ENCODE results near the gene CST9. TPM values are rescaled to one million over a fixed set of nuclear protein-coding genes. Genes with fewer than 3 reads are reported as not detected.

CST9 gene
- total and polyA plus RNA-seq, 2 of the 13 experiments (the other 11 are each of a cell fraction or from before 2014, with no cell fraction given) = 0.07 TPM; not detected in 1

DNA sequence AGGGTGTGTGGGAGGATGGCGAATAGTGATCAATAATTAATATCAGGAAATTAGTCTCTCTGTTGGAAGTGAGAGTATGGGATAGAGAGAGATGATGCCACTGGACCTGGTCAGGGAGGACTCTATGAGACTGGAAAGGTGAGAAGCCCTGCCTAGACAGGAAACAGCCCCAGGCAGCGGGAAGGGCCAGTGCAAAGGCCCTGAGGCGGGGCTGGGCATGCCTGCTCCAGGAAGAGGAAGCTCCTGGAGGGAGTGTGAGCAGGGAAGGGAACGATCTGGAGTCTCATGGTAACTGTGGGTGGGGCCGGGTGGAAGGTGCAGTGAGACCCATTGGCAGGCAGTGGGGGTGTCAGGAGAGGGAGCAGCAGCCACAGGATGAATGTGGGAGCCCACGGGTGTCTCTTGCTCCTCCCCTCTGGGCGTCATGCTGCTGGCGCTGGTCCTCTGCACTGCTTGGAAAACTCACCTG lies 33.8 kb upstream of the CST9 start:
- no peaks in the 10 kb centered on the region; a peak in 1 of 5 replicates for H3K27me3 ChIP-seq (ENCODE audit: control insufficient read depth in 1 of 2, insufficient read depth in 2 of 2, low read length in 2 of 2)
- no TSS peak for BruUV-seq (replicated peaks)
- H3K4me1 ChIP-seq (ENCODE audit: insufficient read depth, low read length) = peaks cover 74% of the 10 kb centered on the region
- peak overlapping the region; percentile 24 to 66 (median 27); a peak in 4 of 6 replicates for H3K4me3 ChIP-seq (replicated peaks in 1 of 3; ENCODE audit: insufficient read depth in 1 of 3, low read depth in 2 of 3, low read length in 3 of 3)
- POLR2A ChIA-PET = interaction anchor here (0.5 to 18.0 kb wide), 14 partner anchors 10 to 289 kb away, joined by 3 to 543 read pairs (median 6); partner anchors contain the start of genes NAPB and NXT1
- ATAC-seq = no peak
- intact Hi-C loops (cut with micrococcal nuclease; ENCODE audit: unreplicated experiment) = no loop called here
- peaks cover 7 to 9% of the 10 kb centered on the region in 2 experiments for H3K36me3 ChIP-seq (replicated peaks in 1 of 2; ENCODE audit: control insufficient read depth in 1 of 2, insufficient read depth in 2 of 2, low read length in 2 of 2)
- H4K20me1 ChIP-seq (ENCODE audit: insufficient read depth, low read length) = peaks cover 15% of the 10 kb centered on the region; the same call in 1 of the 2 replicates
- no peak for FAIRE-seq
- H2AFZ ChIP-seq (ENCODE audit: low read length) = no peak overlapping the region
- peak overlapping the region; percentile 87 for H3K4me2 ChIP-seq (ENCODE audit: low read depth, low read length)
- peaks cover 29% of the 10 kb centered on the region for H3K79me2 ChIP-seq (ENCODE audit: insufficient read depth, low read length)
- WGBS (ENCODE audit: low lambda C conversion rate) = 39% methylated on average over 7 of the region's 8 CpGs
- no peak for DNase-seq (ENCODE audit: low spot score)
- in situ Hi-C loops (cut with HindIII; ENCODE audit: extremely low pct_ligation_motif_present, low pct_unique_long_range_greater_than_20kb) = loop anchor here (10.0 kb wide), 1 partner anchor 1065 kb away; no protein-coding TSS in a partner anchor
- H3K9ac ChIP-seq (ENCODE audit: insufficient read depth, low read depth, low read length) = peak overlapping the region; percentile 50
- H3K9me3 ChIP-seq (ENCODE audit: low read length) = no peaks in the 10 kb centered on the region
- H3K27ac ChIP-seq (ENCODE audit: extremely low read length, insufficient read depth, low read length) = peak overlapping the region; percentile 48
- CTCF ChIA-PET (ENCODE audit: low intra/inter-chr PET ratio, low total read pairs) = interaction anchor here (1.3 kb wide), 1 partner anchor 33 kb away, joined by 4 read pairs; no protein-coding TSS in a partner anchor
- TF ChIP-seq ZMAT3 (CRISPR knock-in tag; conservative IDR thresholded peaks at IDR 0.05) = peak; percentile 52; the same call in 1 of the 2 replicates
- TF ChIP-seq DMAP1 (CRISPR knock-in tag; IDR thresholded peaks at IDR 0.05) = no peak
- TF ChIP-seq, protein P1, sequence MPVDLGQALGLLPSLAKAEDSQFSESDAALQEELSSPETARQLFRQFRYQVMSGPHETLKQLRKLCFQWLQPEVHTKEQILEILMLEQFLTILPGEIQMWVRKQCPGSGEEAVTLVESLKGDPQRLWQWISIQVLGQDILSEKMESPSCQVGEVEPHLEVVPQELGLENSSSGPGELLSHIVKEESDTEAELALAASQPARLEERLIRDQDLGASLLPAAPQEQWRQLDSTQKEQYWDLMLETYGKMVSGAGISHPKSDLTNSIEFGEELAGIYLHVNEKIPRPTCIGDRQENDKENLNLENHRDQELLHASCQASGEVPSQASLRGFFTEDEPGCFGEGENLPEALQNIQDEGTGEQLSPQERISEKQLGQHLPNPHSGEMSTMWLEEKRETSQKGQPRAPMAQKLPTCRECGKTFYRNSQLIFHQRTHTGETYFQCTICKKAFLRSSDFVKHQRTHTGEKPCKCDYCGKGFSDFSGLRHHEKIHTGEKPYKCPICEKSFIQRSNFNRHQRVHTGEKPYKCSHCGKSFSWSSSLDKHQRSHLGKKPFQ (CRISPR knock-in tag; IDR thresholded peaks at IDR 0.05; ENCODE audit: insufficient replicate concordance) = peak; percentile 31
- TF ChIP-seq, protein P2, sequence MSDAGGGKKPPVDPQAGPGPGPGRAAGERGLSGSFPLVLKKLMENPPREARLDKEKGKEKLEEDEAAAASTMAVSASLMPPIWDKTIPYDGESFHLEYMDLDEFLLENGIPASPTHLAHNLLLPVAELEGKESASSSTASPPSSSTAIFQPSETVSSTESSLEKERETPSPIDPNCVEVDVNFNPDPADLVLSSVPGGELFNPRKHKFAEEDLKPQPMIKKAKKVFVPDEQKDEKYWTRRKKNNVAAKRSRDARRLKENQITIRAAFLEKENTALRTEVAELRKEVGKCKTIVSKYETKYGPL (CRISPR knock-in tag; IDR thresholded peaks at IDR 0.05) = no peak
- TF ChIP-seq ZNF780A (CRISPR knock-in tag; IDR thresholded peaks at IDR 0.05) = no peak
- no peak for TF ChIP-seq ZBTB8A (CRISPR knock-in tag; IDR thresholded peaks at IDR 0.05; ENCODE audit: borderline replicate concordance, low read depth)
- no peak for TF ChIP-seq TBL1XR1 (IDR thresholded peaks at IDR 0.05; ENCODE audit: borderline replicate concordance, low read length, partially characterized antibody)
- TF ChIP-seq BRCA1 (CRISPR knock-in tag; IDR thresholded peaks at IDR 0.05) = no peak
- TF ChIP-seq ETV5 (CRISPR knock-in tag; IDR thresholded peaks at IDR 0.05; ENCODE audit: borderline replicate concordance) = peak; percentile 67; the same call in 1 of the 2 replicates
- TF ChIP-seq, protein P3, sequence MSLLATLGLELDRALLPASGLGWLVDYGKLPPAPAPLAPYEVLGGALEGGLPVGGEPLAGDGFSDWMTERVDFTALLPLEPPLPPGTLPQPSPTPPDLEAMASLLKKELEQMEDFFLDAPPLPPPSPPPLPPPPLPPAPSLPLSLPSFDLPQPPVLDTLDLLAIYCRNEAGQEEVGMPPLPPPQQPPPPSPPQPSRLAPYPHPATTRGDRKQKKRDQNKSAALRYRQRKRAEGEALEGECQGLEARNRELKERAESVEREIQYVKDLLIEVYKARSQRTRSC (CRISPR knock-in tag; IDR thresholded peaks at IDR 0.05; ENCODE audit: low read depth) = no peak
- no peak for TF ChIP-seq ZNF883 (CRISPR knock-in tag; IDR thresholded peaks at IDR 0.05; ENCODE audit: not compliant biosample characterization)
- TF ChIP-seq ZNF331 (CRISPR knock-in tag; IDR thresholded peaks at IDR 0.05) = 0 out of 2 replicates have a peak, but pooled peaks have one; percentile 37
- 0 out of 2 replicates have a peak, but pooled peaks have one; percentile 18 for TF ChIP-seq DPF2 (CRISPR knock-in tag; IDR thresholded peaks at IDR 0.05; ENCODE audit: borderline replicate concordance, low read depth)
- TF ChIP-seq HNF4G (IDR thresholded peaks at IDR 0.05; ENCODE audit: borderline replicate concordance, low read depth, low read length) = no peak
- 0 out of 2 replicates have a peak, but pooled peaks have one; percentile 14 for TF ChIP-seq HNF4G (CRISPR knock-in tag; IDR thresholded peaks at IDR 0.05; ENCODE audit: borderline replicate concordance, low read depth)
- no peak for TF ChIP-seq SMARCE1 (IDR thresholded peaks at IDR 0.05; ENCODE audit: borderline replicate concordance)
- TF ChIP-seq ZNF143 (CRISPR knock-in tag; IDR thresholded peaks at IDR 0.05) = 0 out of 2 replicates have a peak, but pooled peaks have one; percentile 51
- TF ChIP-seq RNF2 (conservative IDR thresholded peaks at IDR 0.05; ENCODE audit: low read depth) = no peak
- no peak for TF ChIP-seq KDM2A (CRISPR knock-in tag; IDR thresholded peaks at IDR 0.05; ENCODE audit: borderline replicate concordance, low read depth)
- TF ChIP-seq FOXA1 (IDR thresholded peaks at IDR 0.05) = no peak
- TF ChIP-seq FOXA1 (CRISPR knock-in tag; IDR thresholded peaks at IDR 0.05) = no peak
- no peak for TF ChIP-seq ZNF589 (CRISPR knock-in tag; conservative IDR thresholded peaks at IDR 0.05)
- peak; percentile 32; the same call in 1 of the 2 replicates for TF ChIP-seq CBX5 (CRISPR knock-in tag; IDR thresholded peaks at IDR 0.05; ENCODE audit: borderline replicate concordance)

All from HepG2 (cell line).